ENCODE data around the gene CACNG8.

Gene CACNG8

DNA sequence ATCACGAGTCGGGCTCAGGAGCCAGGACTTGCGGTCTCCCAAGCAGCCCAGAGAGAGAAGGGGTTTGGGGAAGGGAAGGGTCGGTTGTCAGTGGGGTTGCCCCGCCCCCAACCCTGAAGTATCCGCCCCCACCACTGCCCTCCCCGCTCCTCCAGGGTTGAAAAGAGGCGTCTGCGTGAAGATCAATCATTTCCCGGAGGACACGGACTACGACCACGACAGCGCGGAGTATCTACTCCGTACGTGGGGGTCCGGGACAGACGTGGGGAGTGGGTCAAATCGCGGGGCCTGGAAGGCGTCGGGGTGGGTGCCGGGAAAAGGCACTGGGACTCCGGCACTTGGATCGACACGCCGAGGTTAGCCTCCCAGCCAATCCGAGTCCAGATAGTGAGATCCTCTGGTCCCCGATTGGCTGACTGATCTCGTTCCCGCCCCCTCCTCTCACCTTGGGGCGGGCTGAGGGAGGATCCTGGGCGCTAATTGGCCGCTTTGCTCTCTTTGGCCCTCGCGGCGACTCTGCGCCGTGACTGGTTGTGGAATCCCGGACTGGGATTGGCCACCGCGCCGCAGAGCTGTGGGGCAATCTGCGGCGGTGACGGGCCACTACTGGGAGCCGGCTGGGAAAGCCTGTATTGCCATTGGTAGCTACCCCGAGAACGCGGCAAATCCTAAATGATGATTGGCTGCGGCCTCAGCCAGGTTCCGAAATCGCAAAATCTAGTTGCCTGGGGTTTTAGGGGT lies 15.4 kb downstream of the CACNG8 start:
- Histone ChIP-seq H3K4me1 (ENCODE audit: control insufficient read depth, insufficient read depth, low read length) (peaks cover 18% of the 10 kb centered on the region), H3K36me3 (ENCODE audit: control insufficient read depth in 2 of 2, insufficient read depth in 1 of 2, low read length in 2 of 2) (no peaks in the 10 kb centered on the region), H3K9me3 (ENCODE audit: control insufficient read depth, insufficient read depth, low read depth, low read length) (no peaks in the 10 kb centered on the region), H3K27ac (ENCODE audit: extremely low read depth, low read depth, low read length) (no peak overlapping the region), H3K4me3 (ENCODE audit: low read depth, low read length) (peak overlapping the region; percentile 25)
- ChIA-PET CTCF (no interaction called here), POLR2A (interaction anchor here (0.6 to 0.9 kb wide), 6 partner anchors 9 to 99 kb away, joined by 3 to 6 read pairs (median 4); no protein-coding TSS in a partner anchor)
- TF ChIP-seq ZNF155 (tag by site-specific recombination; IDR thresholded peaks at IDR 0.05) (no peak), ZNF549 (tag by site-specific recombination; IDR thresholded peaks at IDR 0.05) (no peak), ZNF785 (tag by site-specific recombination; IDR thresholded peaks at IDR 0.05) (no peak), ZNF266 (tag by site-specific recombination; IDR thresholded peaks at IDR 0.05; ENCODE audit: low read depth) (no peak), ZNF114 (tag by site-specific recombination; IDR thresholded peaks at IDR 0.05) (no peak), FEZF1 (tag by site-specific recombination; IDR thresholded peaks at IDR 0.05) (peak; percentile 49), ZNF292 (tag by site-specific recombination; IDR thresholded peaks at IDR 0.05; ENCODE audit: borderline replicate concordance, low read depth) (no peak), ZNF239 (tag by site-specific recombination; IDR thresholded peaks at IDR 0.05) (no peak), KLF10 (tag by site-specific recombination; IDR thresholded peaks at IDR 0.05) (no peak), SP3 (tag by site-specific recombination; IDR thresholded peaks at IDR 0.05) (peak; percentile 86), ZNF76 (tag by site-specific recombination; IDR thresholded peaks at IDR 0.05; ENCODE audit: borderline replicate concordance, low read depth) (peak; percentile 23; the same call in 1 of the 2 replicates), ZNF664 (tag by site-specific recombination; IDR thresholded peaks at IDR 0.05) (no peak), ZNF366 (tag by site-specific recombination; conservative IDR thresholded peaks at IDR 0.05) (no peak), SCRT2 (tag by site-specific recombination; IDR thresholded peaks at IDR 0.05) (no peak), ZNF777 (tag by site-specific recombination; IDR thresholded peaks at IDR 0.05; ENCODE audit: borderline replicate concordance) (no peak), ZNF311 (tag by site-specific recombination; IDR thresholded peaks at IDR 0.05; ENCODE audit: borderline replicate concordance) (no peak), ZNF501 (tag by site-specific recombination; IDR thresholded peaks at IDR 0.05) (no peak), SP2 (tag by site-specific recombination; IDR thresholded peaks at IDR 0.05) (peak; percentile 96), SCRT1 (tag by site-specific recombination; IDR thresholded peaks at IDR 0.05; ENCODE audit: borderline replicate concordance) (no peak), ZFHX2 (tag by site-specific recombination; conservative IDR thresholded peaks at IDR 0.05) (no peak), ZNF221 (tag by site-specific recombination; IDR thresholded peaks at IDR 0.05; ENCODE audit: borderline replicate concordance) (no peak), ZNF558 (tag by site-specific recombination; IDR thresholded peaks at IDR 0.05) (no peak), ZSCAN23 (tag by site-specific recombination; IDR thresholded peaks at IDR 0.05) (no peak), HOXD13 (CRISPR knock-in tag; IDR thresholded peaks at IDR 0.05; ENCODE audit: borderline replicate concordance) (no peak), ZNF843 (tag by site-specific recombination; IDR thresholded peaks at IDR 0.05) (no peak), MEIS1 (CRISPR knock-in tag; IDR thresholded peaks at IDR 0.05; ENCODE audit: borderline replicate concordance) (no peak), ZNF510 (tag by site-specific recombination; IDR thresholded peaks at IDR 0.05; ENCODE audit: insufficient replicate concordance) (no peak), GLIS2 (tag by site-specific recombination; IDR thresholded peaks at IDR 0.05) (peak; percentile 42; the same call in 1 of the 2 replicates), SETDB1 (IDR thresholded peaks at IDR 0.05; ENCODE audit: insufficient read length, low read length) (peak; percentile 42), IKZF3 (tag by site-specific recombination; IDR thresholded peaks at IDR 0.05) (no peak), SP7 (tag by site-specific recombination; IDR thresholded peaks at IDR 0.05) (no peak), ZNF169 (tag by site-specific recombination; IDR thresholded peaks at IDR 0.05) (no peak)
- TF ChIP-seq, protein P1, sequence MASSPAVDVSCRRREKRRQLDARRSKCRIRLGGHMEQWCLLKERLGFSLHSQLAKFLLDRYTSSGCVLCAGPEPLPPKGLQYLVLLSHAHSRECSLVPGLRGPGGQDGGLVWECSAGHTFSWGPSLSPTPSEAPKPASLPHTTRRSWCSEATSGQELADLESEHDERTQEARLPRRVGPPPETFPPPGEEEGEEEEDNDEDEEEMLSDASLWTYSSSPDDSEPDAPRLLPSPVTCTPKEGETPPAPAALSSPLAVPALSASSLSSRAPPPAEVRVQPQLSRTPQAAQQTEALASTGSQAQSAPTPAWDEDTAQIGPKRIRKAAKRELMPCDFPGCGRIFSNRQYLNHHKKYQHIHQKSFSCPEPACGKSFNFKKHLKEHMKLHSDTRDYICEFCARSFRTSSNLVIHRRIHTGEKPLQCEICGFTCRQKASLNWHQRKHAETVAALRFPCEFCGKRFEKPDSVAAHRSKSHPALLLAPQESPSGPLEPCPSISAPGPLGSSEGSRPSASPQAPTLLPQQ (tag by site-specific recombination; IDR thresholded peaks at IDR 0.05), result no peak
- TF ChIP-seq, protein P2, sequence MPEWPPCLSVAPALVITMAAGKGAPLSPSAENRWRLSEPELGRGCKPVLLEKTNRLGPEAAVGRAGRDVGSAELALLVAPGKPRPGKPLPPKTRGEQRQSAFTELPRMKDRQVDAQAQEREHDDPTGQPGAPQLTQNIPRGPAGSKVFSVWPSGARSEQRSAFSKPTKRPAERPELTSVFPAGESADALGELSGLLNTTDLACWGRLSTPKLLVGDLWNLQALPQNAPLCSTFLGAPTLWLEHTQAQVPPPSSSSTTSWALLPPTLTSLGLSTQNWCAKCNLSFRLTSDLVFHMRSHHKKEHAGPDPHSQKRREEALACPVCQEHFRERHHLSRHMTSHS (tag by site-specific recombination; IDR thresholded peaks at IDR 0.05), result no peak
- TF ChIP-seq, protein P3, sequence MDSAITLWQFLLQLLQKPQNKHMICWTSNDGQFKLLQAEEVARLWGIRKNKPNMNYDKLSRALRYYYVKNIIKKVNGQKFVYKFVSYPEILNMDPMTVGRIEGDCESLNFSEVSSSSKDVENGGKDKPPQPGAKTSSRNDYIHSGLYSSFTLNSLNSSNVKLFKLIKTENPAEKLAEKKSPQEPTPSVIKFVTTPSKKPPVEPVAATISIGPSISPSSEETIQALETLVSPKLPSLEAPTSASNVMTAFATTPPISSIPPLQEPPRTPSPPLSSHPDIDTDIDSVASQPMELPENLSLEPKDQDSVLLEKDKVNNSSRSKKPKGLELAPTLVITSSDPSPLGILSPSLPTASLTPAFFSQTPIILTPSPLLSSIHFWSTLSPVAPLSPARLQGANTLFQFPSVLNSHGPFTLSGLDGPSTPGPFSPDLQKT (IDR thresholded peaks at IDR 0.05; ENCODE audit: borderline replicate concordance, low read depth, low read length), result no peak

All from HEK293 (cell line).